Measurements from ENCODE around the gene STAB1.

STAB1 gene

GRCh38 chr3:52479037-52479876 is 15.9 kb upstream of the STAB1 start:
- TF ChIP-seq CTCF (conservative IDR thresholded peaks at IDR 0.05; ENCODE audit: low read depth) = no peak
- no peak for DNase-seq (ENCODE audit: low spot score)
- ChIA-PET POLR2A (ENCODE audit: low non-redundant PET) (no interaction called here), CTCF (interaction anchor here (0.6 kb wide), 1 partner anchor 414 kb away, joined by 3 read pairs; no protein-coding TSS in a partner anchor)
- H3K27ac ChIP-seq = peak overlapping the region; percentile 91

- peak overlapping the region; percentile 91 for H3K27ac ChIP-seq
- POLR2A ChIA-PET (ENCODE audit: low non-redundant PET) = no interaction called here
- no peak for DNase-seq (ENCODE audit: low spot score)
- CTCF ChIA-PET = interaction anchor here (0.6 kb wide), 1 partner anchor 388 kb away, joined by 3 read pairs; no protein-coding TSS in a partner anchor
- TF ChIP-seq CTCF (conservative IDR thresholded peaks at IDR 0.05; ENCODE audit: low read depth) = no peak
These were observed 15.1 kb upstream of the STAB1 start for GRCh38 chr3:52479877-52480575.

- DNase-seq (ENCODE audit: low spot score) = no peak
- POLR2A ChIA-PET (ENCODE audit: low non-redundant PET) = no interaction called here
- H3K27ac ChIP-seq = peak overlapping the region; percentile 91
- CTCF ChIA-PET = interaction anchor here (0.5 to 0.6 kb wide), 2 partner anchors 210 to 389 kb away, joined by 3 read pairs; no protein-coding TSS in a partner anchor
- no peak for TF ChIP-seq CTCF (conservative IDR thresholded peaks at IDR 0.05; ENCODE audit: low read depth)
These were observed 14.1 kb upstream of the STAB1 start for GRCh38 chr3:52480768-52481715.

GRCh38 chr3:52481819-52482521 is 13.2 kb upstream of the STAB1 start:
- H3K27ac ChIP-seq = peak overlapping the region; percentile 91
- DNase-seq (ENCODE audit: low spot score) = no peak
- peak; percentile 28; the same call in 1 of the 2 replicates for TF ChIP-seq CTCF (conservative IDR thresholded peaks at IDR 0.05; ENCODE audit: low read depth)
- ChIA-PET POLR2A (ENCODE audit: low non-redundant PET) (no interaction called here), CTCF (interaction anchor here (0.5 to 0.6 kb wide), 2 partner anchors 120 to 211 kb away, joined by 3 to 4 read pairs; no protein-coding TSS in a partner anchor)

- CTCF ChIA-PET = no interaction called here
- no peak for TF ChIP-seq CTCF (conservative IDR thresholded peaks at IDR 0.05; ENCODE audit: low read depth)
- POLR2A ChIA-PET (ENCODE audit: low non-redundant PET) = no interaction called here
- H3K27ac ChIP-seq = peak overlapping the region; percentile 91
- no peak for DNase-seq (ENCODE audit: low spot score)
These were observed 12.1 kb upstream of the STAB1 start for GRCh38 chr3:52483081-52483480.
